Measurements from ENCODE around the gene OR2AT4. TPM values are rescaled to one million over a fixed set of nuclear protein-coding genes. Genes with fewer than 3 reads are reported as not detected.
"Not testable (repeated sequence)": the region's sequence is repeated elsewhere in the genome, so short reads cannot be mapped to it uniquely, and the experiment has no call there.

Gene OR2AT4
- total and polyA plus RNA-seq, 10 donors, result not detected

GRCh38 chr11:75099635-75100034, 3.0 kb upstream of the OR2AT4 start:
- intact Hi-C loops (cut with DNase I; ENCODE audit: low total_unique reads), result no loop called here

GRCh38 chr11:75098835-75099439, 2.3 kb upstream of the OR2AT4 start:
- H3K27ac ChIP-seq; H3K4me1 ChIP-seq; H3K9me3 ChIP-seq; H3K4me3 ChIP-seq; H3K36me3 ChIP-seq; intact Hi-C loops (cut with DNase I; ENCODE audit: low total_unique reads); DNase-seq: not testable (repeated sequence)
- WGBS, 5 donors, result 88 to 94% (median 94%) methylated on average over 14 to 22 of the region's 22 CpGs
- H3K27me3 ChIP-seq (replicated peaks in 1 of 7), result peaks cover 0 to 43% (median 0%) of the 10 kb centered on the region in 7 donors

More at GRCh38 chr11:75099635-75100034, 3.0 kb upstream of the OR2AT4 start:
- Histone ChIP-seq H3K36me3 (no peaks in the 10 kb centered on the region), H3K27ac (no peak overlapping the region), H3K4me1 (peaks cover 0 to 4% (median 0%) of the 10 kb centered on the region in 6 donors), H3K27me3 (replicated peaks in 1 of 7) (peaks cover 0 to 43% (median 0%) of the 10 kb centered on the region in 7 donors), H3K9me3 (no peaks in the 10 kb centered on the region), H3K4me3 (no peak overlapping the region)
- TF ChIP-seq POLR2A (IDR thresholded peaks at IDR 0.05) (no peak), POLR2AphosphoS5 (IDR thresholded peaks at IDR 0.05) (no peak), CTCF (IDR thresholded peaks at IDR 0.05 in 8 of 11, conservative IDR thresholded peaks at IDR 0.05 in 3 of 11) (no peak)
- DNase-seq, result no peak
- 92 to 98% (median 97%) methylated on average over 1 of the region's 1 CpG for WGBS, 5 donors

GRCh38 chr11:75098181-75098580, 1.5 kb upstream of the OR2AT4 start:
- peaks cover 0 to 42% (median 0%) of the 10 kb centered on the region in 7 donors for H3K27me3 ChIP-seq (replicated peaks in 1 of 7)
- H3K9me3 ChIP-seq; DNase-seq; H3K27ac ChIP-seq; H3K36me3 ChIP-seq; intact Hi-C loops (cut with DNase I; ENCODE audit: low total_unique reads); H3K4me3 ChIP-seq; H3K4me1 ChIP-seq: not testable (repeated sequence)
- WGBS, 5 donors, result 94 to 99% (median 97%) methylated on average over 8 to 21 of the region's 21 CpGs

- no peak for TF ChIP-seq CTCF (IDR thresholded peaks at IDR 0.05 in 8 of 11, conservative IDR thresholded peaks at IDR 0.05 in 3 of 11)
- TF ChIP-seq POLR2AphosphoS5 (IDR thresholded peaks at IDR 0.05), result no peak
- no peak for TF ChIP-seq POLR2A (IDR thresholded peaks at IDR 0.05)
- DNase-seq, result no peak
- H3K27ac ChIP-seq, result no peak overlapping the region
- peaks cover 0 to 42% (median 0%) of the 10 kb centered on the region in 7 donors for H3K27me3 ChIP-seq (replicated peaks in 1 of 7)
- H3K9me3 ChIP-seq, result peaks cover 0 to 5% (median 0%) of the 10 kb centered on the region in 8 donors
- WGBS, 5 donors, result 42 to 67% (median 62%) methylated on average over 2 of the region's 2 CpGs
- peaks cover 0 to 4% (median 0%) of the 10 kb centered on the region in 6 donors for H3K4me1 ChIP-seq
- H3K4me3 ChIP-seq, result no peak overlapping the region
- intact Hi-C loops (cut with DNase I; ENCODE audit: low total_unique reads), result no loop called here
- H3K36me3 ChIP-seq, result no peaks in the 10 kb centered on the region
Observed at GRCh38 chr11:75097173-75097557, 489 bp upstream of the OR2AT4 start.

GRCh38 chr11:75094382-75094781, 2.3 kb downstream of the OR2AT4 start:
- H3K27ac ChIP-seq; H3K4me3 ChIP-seq; DNase-seq; H3K36me3 ChIP-seq; H3K4me1 ChIP-seq; intact Hi-C loops (cut with DNase I; ENCODE audit: low total_unique reads): not testable (repeated sequence)
- Histone ChIP-seq H3K9me3 (peaks cover 0 to 25% (median 19%) of the 10 kb centered on the region in 8 donors), H3K27me3 (replicated peaks in 1 of 7) (peaks cover 0 to 42% (median 0%) of the 10 kb centered on the region in 7 donors)
